LNCaP clone FGC (cell line): ENCODE results near the gene CCR1.

Experiments
- DNase-seq: peaks from one replicate; pipeline ENCODE4 v3.0.0-alpha.2; 2011; ENCODE audit warnings: low read depth
- H3K4me3 ChIP-seq: 2 replicates; pipeline ENCODE4 v1.5.1; 2011; ENCODE audit warnings: mild to moderate bottlenecking, low read depth, low read length, control low read depth
- CTCF ChIP-seq: IDR thresholded peaks from 2 replicates; pipeline ENCODE4 v1.5.1; 2012; ENCODE audit warnings: mild to moderate bottlenecking; ENCODE audit not compliant: control insufficient read depth, insufficient read depth; ENCODE audit errors: extremely low read depth

Gene CCR1

GRCh38 chr3:46194868-46195553, 13.1 kb downstream of the CCR1 start:
- TF ChIP-seq CTCF, result no peak
- H3K4me3 ChIP-seq, result no peak overlapping the region
- DNase-seq, result no peak

GRCh38 chr3:46193436-46193835, 14.7 kb downstream of the CCR1 start:
- no peak for TF ChIP-seq CTCF
- DNase-seq, result no peak
- H3K4me3 ChIP-seq, result no peak overlapping the region

DNA sequence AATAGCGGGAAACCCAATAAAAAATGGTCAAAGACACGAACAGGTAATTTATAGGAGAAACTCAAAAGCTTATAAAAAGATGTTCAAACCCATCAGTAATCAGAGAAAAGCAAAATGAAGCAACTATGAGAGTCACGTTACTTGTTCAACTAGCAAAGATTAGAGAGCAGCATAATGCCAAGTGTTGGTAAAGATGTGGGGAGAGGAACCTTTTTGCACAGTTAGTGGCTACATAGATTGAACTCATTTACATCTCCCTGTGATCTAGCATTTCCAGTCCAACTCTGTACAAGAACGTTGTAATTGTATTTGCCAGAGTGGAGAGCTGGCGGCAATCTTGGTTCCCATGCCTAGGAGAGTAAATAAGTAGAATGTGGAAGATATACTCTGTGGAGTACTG, 15.2 kb downstream of the CCR1 start:
- no peak for DNase-seq
- H3K4me3 ChIP-seq, result no peak overlapping the region
- no peak for TF ChIP-seq CTCF

GRCh38 chr3:46191730-46192129, 16.4 kb downstream of the CCR1 start:
- no peak for DNase-seq
- H3K4me3 ChIP-seq, result no peak overlapping the region
- TF ChIP-seq CTCF, result no peak

DNA sequence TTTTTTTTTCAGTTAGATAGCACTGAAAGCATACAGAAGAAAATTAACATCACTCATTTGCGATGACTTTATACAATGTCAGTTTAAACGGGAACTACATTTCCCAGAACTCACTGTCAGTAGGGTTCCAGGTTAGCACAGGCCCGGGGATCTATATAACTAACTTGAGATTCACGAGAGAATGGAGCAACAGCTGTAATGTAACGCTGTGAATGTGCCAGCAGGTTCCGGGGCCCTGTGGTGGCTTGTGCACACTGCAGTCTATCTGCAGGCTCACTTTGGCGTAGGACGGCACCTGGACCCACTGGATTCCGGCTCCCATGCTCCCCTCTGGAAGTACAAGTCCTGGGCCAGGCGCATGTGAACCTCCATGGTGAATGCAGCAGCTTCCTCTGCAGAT, 19.4 kb downstream of the CCR1 start:
- no peak overlapping the region for H3K4me3 ChIP-seq
- TF ChIP-seq CTCF, result no peak
- no peak for DNase-seq

DNA sequence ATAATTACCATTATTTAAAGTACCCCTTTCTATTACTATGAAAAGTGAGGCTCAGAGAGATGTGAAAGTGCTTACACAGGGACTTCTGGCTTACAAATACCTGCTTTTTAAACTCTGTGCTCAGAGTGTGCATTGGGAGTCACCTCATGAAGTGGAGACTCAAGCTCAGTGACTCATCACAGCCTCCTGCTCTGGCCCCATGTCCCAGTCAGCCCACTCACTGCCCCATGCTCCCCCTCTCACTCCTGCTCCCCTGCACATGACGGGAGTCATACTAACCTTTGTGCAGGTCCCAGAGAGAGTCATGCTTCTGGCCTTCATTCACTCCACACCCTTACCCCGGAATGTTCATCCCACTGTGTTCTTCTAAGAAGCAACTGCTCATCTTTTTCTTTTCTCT, 20.2 kb downstream of the CCR1 start:
- DNase-seq, result no peak
- no peak overlapping the region for H3K4me3 ChIP-seq
- no peak for TF ChIP-seq CTCF

DNA sequence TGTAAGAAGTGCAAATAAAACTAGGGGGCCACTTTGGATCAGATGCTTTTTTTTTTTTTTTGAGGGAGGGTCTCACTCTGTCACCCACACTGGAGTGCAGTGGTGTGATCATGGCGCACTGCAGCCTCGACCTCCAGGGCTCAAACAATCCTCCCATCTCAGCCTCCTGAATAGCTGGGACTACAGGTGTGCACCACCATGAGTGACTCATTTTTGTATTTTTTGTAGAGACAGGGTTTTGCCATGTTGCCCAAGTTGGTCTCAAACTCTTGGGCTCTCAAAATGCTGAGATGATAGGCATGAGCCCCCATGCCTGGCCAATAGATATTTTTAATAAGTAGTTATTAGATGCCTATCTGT, 20.8 kb downstream of the CCR1 start:
- H3K4me3 ChIP-seq, result no peak overlapping the region
- TF ChIP-seq CTCF, result no peak

More for the DNA sequence above, 20.8 kb downstream of the CCR1 start:
- DNase-seq, result no peak
